T-cell (primary cell): ENCODE results near the gene UGT1A7. TPM values are rescaled to one million over a fixed set of nuclear protein-coding genes. Genes with fewer than 3 reads are reported as not detected.

Source experiments
- ATAC-seq, 4 experiments: fragments of 200-7000 bp in 3 of 4; fragments of 150-1000 bp in 1 of 4; cut with Tn5 transposase; replicated peaks in 1 of 4; 1 replicate in 3 of 4; 2 replicates in 1 of 4; pipeline ENCODE4 v1.10.0; 2021; ENCODE audit warnings: moderate library complexity in 3 of 4, mild to moderate bottlenecking in 2 of 4, moderate number of reproducible peaks in 1 of 4
- CTCF ChIA-PET, 2 donors: fragments of 300-600 bp; sonication (Branson Sonifier 250); formaldehyde crosslinking; loops; one replicate each; lab custom pipeline; 2022; ENCODE audit warnings: antibody characterized with exemption in 2 of 2; lab: Charles Lee
- POLR2A ChIA-PET, 2 donors: fragments of 300-600 bp; sonication (Branson Sonifier 250); formaldehyde crosslinking; loops; one replicate each; lab custom pipeline; 2022; ENCODE audit warnings: antibody characterized with exemption in 2 of 2; lab: Charles Lee
- DNase-seq, 35 experiments: peaks; one replicate each; pipeline versions ENCODE4 v3.0.0 to v3.0.0-alpha.2; 2013 to 2023
- H3K27ac ChIP-seq: one replicate; pipeline ENCODE4 v1.5.1; 2013; ENCODE audit warnings: low read length
- H3K27me3 ChIP-seq, 2 experiments: replicated peaks in 1 of 2; 1 replicate in 1 of 2; 2 replicates in 1 of 2; pipeline versions ENCODE4 v1.6.1 to v1.7.0; 2013; ENCODE audit warnings: low read length in 1 of 2, mixed read lengths in 1 of 2; ENCODE audit not compliant: control insufficient read depth in 2 of 2, insufficient read depth in 2 of 2; ENCODE audit errors: extremely low read depth in 1 of 2
- H3K36me3 ChIP-seq, 2 donors: 1 replicate in 1 of 2; 2 replicates in 1 of 2; pipeline versions ENCODE4 v1.6.1 to v1.7.0; 2013; ENCODE audit warnings: low read length in 1 of 2; ENCODE audit not compliant: control insufficient read depth in 2 of 2, insufficient read depth in 1 of 2; ENCODE audit errors: extremely low read depth in 1 of 2
- H3K4me1 ChIP-seq, 2 experiments: 1 replicate in 1 of 2; 2 replicates in 1 of 2; pipeline versions ENCODE4 v1.6.1 to v1.7.0; 2013; ENCODE audit warnings: low read length in 2 of 2, mixed read lengths in 1 of 2; ENCODE audit not compliant: insufficient read depth in 2 of 2, control insufficient read depth in 1 of 2; ENCODE audit errors: extremely low read depth in 1 of 2
- H3K4me3 ChIP-seq, 2 donors: 1 replicate in 1 of 2; 2 replicates in 1 of 2; pipeline versions ENCODE4 v1.5.1 to v1.7.0; 2013; ENCODE audit warnings: mild to moderate bottlenecking in 2 of 2, low read length in 1 of 2, moderate library complexity in 1 of 2; ENCODE audit not compliant: control insufficient read depth in 1 of 2; ENCODE audit errors: extremely low read depth in 1 of 2
- H3K9me3 ChIP-seq: 2 replicates; pipeline ENCODE4 v1.7.0; 2013
- H3K27ac Mint-ChIP-seq, 2 donors: one replicate each; pipeline ENCODE4 v1.8.0; 2020 to 2021; ENCODE audit warnings: mild to moderate bottlenecking in 2 of 2, mixed read lengths in 2 of 2
- H3K27me3 Mint-ChIP-seq, 2 donors: one replicate each; pipeline ENCODE4 v1.8.0; 2021 to 2022; ENCODE audit warnings: mixed read lengths in 2 of 2
- H3K36me3 Mint-ChIP-seq: one replicate; pipeline ENCODE4 v1.8.0; 2021; ENCODE audit warnings: mixed read lengths
- H3K4me1 Mint-ChIP-seq, 3 donors: one replicate each; pipeline ENCODE4 v1.8.0; 2020 to 2022; ENCODE audit warnings: mixed read lengths in 3 of 3, mild to moderate bottlenecking in 1 of 3
- H3K4me3 Mint-ChIP-seq, 3 donors: one replicate each; pipeline ENCODE4 v1.8.0; 2020 to 2022; ENCODE audit warnings: mild to moderate bottlenecking in 3 of 3, mixed read lengths in 3 of 3, moderate library complexity in 3 of 3
- H3K9me3 Mint-ChIP-seq, 3 donors: one replicate each; pipeline ENCODE4 v1.8.0; 2020 to 2022; ENCODE audit warnings: mixed read lengths in 3 of 3
- WGBS: methylation state at CpG from one replicate; pipeline ENCODE4 v1.1.5; 2013; ENCODE audit warnings: missing lambda C conversion rate; ENCODE audit not compliant: insufficient coverage; 5-methylcytosine and 5-hydroxymethylcytosine counted together
- total RNA-seq, 35 experiments: library from RNA in 6 of 35; stranded (reverse) in 6 of 35; fragments of 120-200 nt in 1 of 35; gene quantifications; one replicate each; pipeline versions ENCODE4 v1.2.1 to v1.2.4 and lab custom pipeline; 2013 to 2026

Gene UGT1A7
- total RNA-seq, 5 donors from 2014 or later (not counting 1 experiment from before 2014, with no cell fraction given) = 0.10 TPM; not detected in 4

- Mint-ChIP-seq H3K4me1 (peaks cover 0 to 5% (median 0%) of the 10 kb centered on the region in 3 donors), H3K9me3 (no peaks in the 10 kb centered on the region), H3K36me3 (no peaks in the 10 kb centered on the region), H3K27me3 (peaks cover 14 to 29% of the 10 kb centered on the region in 2 donors), H3K4me3 (no peak overlapping the region), H3K27ac (no peak overlapping the region)
- DNase-seq (peak in 1 of 35 experiments; percentile 13), ATAC-seq (no peak)
- H3K27ac ChIP-seq = no peak overlapping the region
- no peaks in the 10 kb centered on the region for H3K9me3 ChIP-seq
- ChIA-PET POLR2A (no interaction called here), CTCF (no interaction called here)
- H3K4me3 ChIP-seq = no peak overlapping the region
- H3K36me3 ChIP-seq = no peaks in the 10 kb centered on the region
- H3K27me3 ChIP-seq = peaks cover 0 to 53% of the 10 kb centered on the region in 2 experiments
- WGBS = 73% methylated on average over 12 of the region's 18 CpGs
- no peaks in the 10 kb centered on the region for H3K4me1 ChIP-seq
These were observed 138.4 kb downstream of the UGT1A7 start for GRCh38 chr2:233819884-233820773.

GRCh38 chr2:233820774-233821105 is 139.0 kb downstream of the UGT1A7 start:
- H3K4me1 Mint-ChIP-seq = peaks cover 0 to 5% (median 0%) of the 10 kb centered on the region in 3 donors
- Histone ChIP-seq H3K4me3 (no peak overlapping the region), H3K36me3 (no peaks in the 10 kb centered on the region), H3K27me3 (peaks cover 0 to 53% of the 10 kb centered on the region in 2 experiments), H3K4me1 (no peaks in the 10 kb centered on the region), H3K9me3 (no peaks in the 10 kb centered on the region), H3K27ac (no peak overlapping the region)
- ChIA-PET POLR2A (no interaction called here), CTCF (no interaction called here)
- H3K9me3 Mint-ChIP-seq = no peaks in the 10 kb centered on the region
- ATAC-seq (no peak), DNase-seq (no peak)
- H3K36me3 Mint-ChIP-seq = no peaks in the 10 kb centered on the region
- WGBS = 83% methylated on average over 3 of the region's 6 CpGs
- no peak overlapping the region for H3K27ac Mint-ChIP-seq
- H3K4me3 Mint-ChIP-seq = no peak overlapping the region
- H3K27me3 Mint-ChIP-seq = peaks cover 14 to 29% of the 10 kb centered on the region in 2 donors

GRCh38 chr2:233821196-233821595 is 139.5 kb downstream of the UGT1A7 start:
- Mint-ChIP-seq H3K4me1 (peaks cover 0 to 5% (median 0%) of the 10 kb centered on the region in 3 donors), H3K9me3 (no peaks in the 10 kb centered on the region), H3K27me3 (peaks cover 16 to 26% of the 10 kb centered on the region in 2 donors), H3K27ac (no peak overlapping the region), H3K4me3 (no peak overlapping the region), H3K36me3 (no peaks in the 10 kb centered on the region)
- Histone ChIP-seq H3K27me3 (peaks cover 0 to 53% of the 10 kb centered on the region in 2 experiments), H3K9me3 (no peaks in the 10 kb centered on the region), H3K27ac (no peak overlapping the region), H3K4me3 (no peak overlapping the region), H3K36me3 (no peaks in the 10 kb centered on the region), H3K4me1 (no peaks in the 10 kb centered on the region)
- DNase-seq (no peak), ATAC-seq (no peak)
- CTCF ChIA-PET = no interaction called here
- POLR2A ChIA-PET = no interaction called here
- WGBS = 100% methylated on average over 1 of the region's 3 CpGs

- ATAC-seq (no peak), DNase-seq (no peak)
- ChIA-PET POLR2A (no interaction called here), CTCF (no interaction called here)
- H3K36me3 ChIP-seq = no peaks in the 10 kb centered on the region
- H3K4me3 ChIP-seq = no peak overlapping the region
- H3K9me3 Mint-ChIP-seq = no peaks in the 10 kb centered on the region
- peaks cover 0 to 52% of the 10 kb centered on the region in 2 experiments for H3K27me3 ChIP-seq
- 90% methylated on average over 2 of the region's 8 CpGs for WGBS
- H3K36me3 Mint-ChIP-seq = no peaks in the 10 kb centered on the region
- H3K27ac ChIP-seq = no peak overlapping the region
- H3K27me3 Mint-ChIP-seq = peaks cover 15 to 22% of the 10 kb centered on the region in 2 donors
- no peak overlapping the region for H3K27ac Mint-ChIP-seq
- H3K4me1 ChIP-seq = no peaks in the 10 kb centered on the region
- peaks cover 0 to 5% (median 0%) of the 10 kb centered on the region in 3 donors for H3K4me1 Mint-ChIP-seq
- H3K9me3 ChIP-seq = no peaks in the 10 kb centered on the region
- no peak overlapping the region for H3K4me3 Mint-ChIP-seq
These were observed 140.0 kb downstream of the UGT1A7 start for GRCh38 chr2:233821709-233822100.

GRCh38 chr2:233822101-233822771 is 140.5 kb downstream of the UGT1A7 start:
- Mint-ChIP-seq H3K36me3 (no peaks in the 10 kb centered on the region), H3K27me3 (peaks cover 12 to 21% of the 10 kb centered on the region in 2 donors), H3K27ac (no peak overlapping the region), H3K4me3 (no peak overlapping the region), H3K4me1 (peaks cover 0 to 2% (median 0%) of the 10 kb centered on the region in 3 donors), H3K9me3 (no peaks in the 10 kb centered on the region)
- Histone ChIP-seq H3K9me3 (no peaks in the 10 kb centered on the region), H3K36me3 (no peaks in the 10 kb centered on the region), H3K27ac (no peak overlapping the region), H3K4me3 (no peak overlapping the region), H3K4me1 (no peaks in the 10 kb centered on the region), H3K27me3 (peaks cover 0 to 48% of the 10 kb centered on the region in 2 experiments)
- 94% methylated on average over 21 of the region's 21 CpGs for WGBS
- ATAC-seq (no peak), DNase-seq (peak in 1 of 35 experiments; percentile 13)
- CTCF ChIA-PET = no interaction called here
- POLR2A ChIA-PET = no interaction called here
